HK-2 (cell line): ENCODE measurements around the gene PDGFB.
"Not testable (repeated sequence)": the region's sequence is repeated elsewhere in the genome, so short reads cannot be mapped to it uniquely, and the experiment has no call there.

Source experiments
- DNase-seq: peaks from one replicate; pipeline ENCODE4 v3.0.0-alpha.2; 2018; ENCODE audit not compliant: unreplicated experiment

The PDGFB gene

DNA sequence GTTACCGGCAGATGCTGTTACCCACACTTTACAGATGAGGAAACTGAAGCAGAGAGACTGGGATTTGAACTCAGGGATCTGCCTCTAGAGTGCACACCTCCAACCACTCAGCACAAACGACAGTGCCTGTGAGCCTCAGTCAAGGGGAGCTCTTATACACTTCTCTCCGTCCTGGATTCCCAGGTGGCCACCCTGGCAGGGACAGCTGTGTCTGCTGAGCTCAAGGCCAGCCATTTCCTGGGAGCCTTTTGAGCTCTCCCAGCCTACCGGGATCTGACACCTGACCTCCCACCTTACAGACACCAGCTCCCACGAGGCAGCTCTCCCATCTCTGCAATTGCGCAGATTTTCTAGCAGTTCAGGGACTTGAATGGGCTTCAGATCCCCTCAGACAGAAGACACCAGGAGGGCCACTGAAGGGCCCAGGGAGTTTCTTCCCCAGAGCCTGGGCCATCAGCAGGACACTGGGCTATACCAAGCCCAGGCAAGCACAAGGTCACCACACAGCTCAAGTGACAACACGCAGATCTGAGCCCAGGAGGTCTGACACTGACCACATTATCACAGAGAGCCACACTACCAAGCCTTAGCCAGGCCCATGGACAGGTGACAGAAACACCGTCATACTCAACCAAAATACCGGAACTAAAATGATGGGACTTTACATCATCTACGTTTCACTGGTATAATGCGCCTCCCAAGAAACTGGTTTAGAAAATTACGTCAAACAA is 17.1 kb downstream of the PDGFB start:
- DNase-seq, result no peak

DNA sequence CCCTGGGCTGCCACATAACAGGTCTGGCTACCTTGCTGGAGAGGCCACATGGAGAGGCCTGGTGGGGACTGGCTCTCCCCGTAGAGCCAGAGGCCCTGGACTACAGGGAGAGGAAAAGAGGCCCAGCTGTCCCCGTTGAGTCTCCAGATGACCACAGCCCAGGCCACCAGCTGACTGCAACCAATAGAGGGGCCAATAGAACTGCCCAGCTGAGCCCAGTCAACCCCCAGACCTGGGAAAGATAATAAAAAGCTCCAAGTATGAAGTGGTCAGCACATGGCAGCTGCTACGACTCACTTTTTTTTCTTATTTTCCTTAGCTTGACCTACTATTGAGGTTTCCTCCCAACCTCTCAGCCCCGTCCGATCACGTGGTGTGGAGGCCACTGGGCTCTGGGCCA is 18.4 kb downstream of the PDGFB start:
- no peak for DNase-seq

DNA sequence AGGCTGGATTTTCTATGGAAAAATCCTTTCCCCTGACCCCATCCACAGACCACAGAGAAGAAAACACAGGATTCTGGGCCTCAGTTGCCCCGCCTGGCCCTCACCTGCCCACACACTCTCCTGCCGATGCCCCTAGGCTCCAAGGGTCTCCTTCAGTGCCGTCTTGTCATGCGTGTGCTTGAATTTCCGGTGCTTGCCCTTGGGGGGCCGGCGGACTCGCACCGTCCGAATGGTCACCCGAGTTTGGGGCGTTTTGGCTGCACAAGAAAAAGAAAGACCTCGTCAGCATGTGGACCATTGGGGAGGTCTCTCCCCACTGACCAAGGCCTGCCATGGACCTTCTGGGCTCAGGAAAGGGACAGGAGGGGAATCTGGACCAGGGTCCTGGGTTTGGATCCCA is 19.2 kb downstream of the PDGFB start:
- no peak for DNase-seq

DNA sequence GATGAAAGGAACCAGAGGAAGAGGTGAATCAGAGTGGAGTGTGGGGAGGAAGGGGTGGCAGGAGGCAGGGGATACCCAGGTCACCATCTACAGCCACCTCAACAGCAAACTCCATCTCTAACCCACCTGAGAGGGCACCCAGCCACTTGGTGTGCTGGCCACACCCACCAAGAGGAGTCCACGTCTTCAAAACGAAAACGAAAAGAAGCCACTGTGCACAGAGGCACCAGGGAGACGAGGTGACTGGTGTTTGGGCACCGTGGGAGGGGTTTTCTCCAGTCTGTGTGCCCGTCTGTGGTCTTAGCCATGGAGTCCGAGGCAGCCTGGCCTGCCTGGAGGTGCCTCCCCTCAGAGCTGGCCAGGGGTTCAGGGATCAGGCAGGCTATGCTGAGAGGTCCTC is 20.2 kb downstream of the PDGFB start:
- no peak for DNase-seq

DNA sequence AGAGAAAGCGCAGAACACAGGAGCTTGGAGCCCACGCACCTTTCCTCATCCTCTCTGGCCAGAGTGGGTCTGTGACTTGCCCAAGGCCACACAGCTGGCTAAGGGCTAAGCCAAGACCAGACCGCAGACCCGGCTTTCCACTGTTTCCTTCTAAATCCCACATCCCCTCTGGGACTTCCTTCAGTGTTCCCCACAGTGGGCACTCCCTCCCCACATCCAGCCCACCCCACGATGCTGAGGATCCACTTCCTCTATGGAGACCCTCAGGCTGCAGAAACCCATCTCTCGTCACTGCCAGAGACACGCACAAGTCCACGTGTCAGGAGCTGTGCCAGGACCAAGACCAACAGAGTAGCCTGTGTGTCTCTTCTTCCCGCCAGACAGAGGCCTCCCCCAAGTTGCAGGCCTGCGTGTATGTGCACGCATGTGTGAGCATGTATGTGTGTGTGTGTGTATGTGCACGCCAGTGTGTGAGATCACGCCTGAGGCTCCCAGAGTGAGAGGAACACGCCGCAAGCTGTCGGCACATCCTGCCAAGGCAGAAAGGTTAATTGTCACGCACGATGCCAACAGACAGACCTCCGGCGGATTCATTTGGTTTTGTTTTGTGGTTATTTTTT is 21.6 kb downstream of the PDGFB start:
- DNase-seq, result no peak

DNA sequence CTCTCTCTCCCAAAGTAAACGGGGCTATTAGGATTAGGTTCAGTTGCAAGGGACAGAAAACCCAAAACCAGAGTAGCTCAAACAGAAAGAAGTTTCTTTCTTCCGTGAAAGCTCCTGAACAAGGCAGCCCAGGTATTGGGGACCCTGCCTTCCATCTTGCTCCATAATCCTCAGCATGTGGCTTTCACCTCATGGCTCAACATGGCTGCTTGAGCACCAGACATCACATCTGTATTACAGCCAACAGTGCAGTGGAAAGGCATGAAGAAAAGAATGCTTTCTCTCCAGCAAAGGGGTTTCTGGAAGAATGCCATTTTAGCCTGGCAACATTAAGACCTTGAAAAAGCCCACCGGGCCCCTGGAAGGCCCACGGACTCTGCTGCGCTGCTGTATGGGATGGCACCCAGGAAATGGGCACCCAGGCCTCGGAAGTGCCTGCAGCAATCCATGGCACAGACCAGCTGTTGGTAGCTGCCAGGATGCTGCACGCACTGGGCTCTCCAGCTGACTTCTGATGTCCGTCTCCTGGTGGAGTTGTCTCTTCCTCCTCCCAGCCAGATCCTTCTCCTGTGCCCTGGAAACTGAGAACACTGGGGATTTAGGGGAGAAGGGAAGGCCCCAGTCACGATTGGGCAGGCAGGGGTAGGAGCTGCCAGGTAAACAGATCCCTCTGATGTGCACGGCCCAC is 22.6 kb downstream of the PDGFB start:
- DNase-seq, result no peak

DNA sequence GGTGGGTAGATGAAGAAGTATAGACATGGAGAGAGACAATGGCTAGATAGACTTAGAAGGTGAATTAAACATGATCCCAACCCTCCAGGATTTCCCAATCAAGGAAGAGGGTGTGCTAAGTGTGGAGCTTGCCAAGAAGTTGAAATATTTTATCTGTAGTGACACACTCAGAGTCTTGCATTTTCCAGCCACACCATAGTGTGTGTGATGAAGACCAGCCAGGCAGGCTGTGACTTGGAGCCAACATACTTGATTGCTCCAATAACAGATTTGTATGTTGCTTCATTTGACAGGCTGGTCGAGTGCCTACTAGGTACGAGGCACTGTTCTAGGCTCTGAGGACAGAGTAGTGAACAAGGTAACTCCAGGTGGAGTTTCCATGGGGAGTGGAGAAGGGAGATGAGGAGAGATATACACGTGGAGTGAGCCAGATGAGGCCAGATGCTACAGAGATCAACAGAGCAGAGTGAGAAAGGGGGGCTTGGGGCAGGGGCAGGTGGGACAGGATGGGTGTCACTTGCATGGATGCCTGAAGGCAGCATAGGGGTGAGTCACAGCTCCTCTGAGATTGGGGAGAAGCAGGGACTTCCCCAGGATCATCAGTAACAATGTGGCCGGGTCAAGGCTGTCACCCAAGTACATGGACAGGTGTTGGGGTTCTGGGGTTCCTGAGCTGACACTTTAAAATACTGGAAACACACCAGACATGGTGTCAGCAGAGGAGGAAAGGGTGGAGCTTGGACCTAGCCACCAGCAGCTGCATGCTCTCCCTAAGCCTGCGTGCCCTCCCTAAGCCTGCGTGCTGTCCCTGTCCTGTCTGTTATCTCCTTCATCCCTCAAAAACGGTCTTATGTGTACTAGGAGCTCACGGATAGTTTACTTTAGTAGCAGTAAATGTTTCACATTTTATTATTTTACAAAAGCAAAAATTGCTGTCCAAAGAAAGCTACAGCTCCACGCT is 23.6 kb downstream of the PDGFB start:
- no peak for DNase-seq

DNA sequence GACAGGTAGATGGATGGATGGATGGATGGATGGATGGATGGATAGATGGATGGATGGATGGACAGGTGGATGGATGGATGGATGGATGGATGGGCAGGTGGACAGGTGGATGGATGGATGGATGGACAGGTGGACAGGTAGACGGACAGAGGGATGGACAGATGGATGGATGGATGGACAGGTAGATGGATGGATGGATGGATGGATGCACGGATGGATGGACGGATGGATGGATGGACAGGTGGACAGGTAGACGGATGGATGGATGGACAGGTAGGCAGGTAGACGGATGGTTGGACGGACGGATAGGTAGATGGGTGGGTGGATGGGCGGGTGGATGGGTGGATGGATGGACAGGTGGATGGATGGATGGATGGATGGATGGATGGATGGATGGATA is 24.3 kb downstream of the PDGFB start:
- DNase-seq, result no peak

DNA sequence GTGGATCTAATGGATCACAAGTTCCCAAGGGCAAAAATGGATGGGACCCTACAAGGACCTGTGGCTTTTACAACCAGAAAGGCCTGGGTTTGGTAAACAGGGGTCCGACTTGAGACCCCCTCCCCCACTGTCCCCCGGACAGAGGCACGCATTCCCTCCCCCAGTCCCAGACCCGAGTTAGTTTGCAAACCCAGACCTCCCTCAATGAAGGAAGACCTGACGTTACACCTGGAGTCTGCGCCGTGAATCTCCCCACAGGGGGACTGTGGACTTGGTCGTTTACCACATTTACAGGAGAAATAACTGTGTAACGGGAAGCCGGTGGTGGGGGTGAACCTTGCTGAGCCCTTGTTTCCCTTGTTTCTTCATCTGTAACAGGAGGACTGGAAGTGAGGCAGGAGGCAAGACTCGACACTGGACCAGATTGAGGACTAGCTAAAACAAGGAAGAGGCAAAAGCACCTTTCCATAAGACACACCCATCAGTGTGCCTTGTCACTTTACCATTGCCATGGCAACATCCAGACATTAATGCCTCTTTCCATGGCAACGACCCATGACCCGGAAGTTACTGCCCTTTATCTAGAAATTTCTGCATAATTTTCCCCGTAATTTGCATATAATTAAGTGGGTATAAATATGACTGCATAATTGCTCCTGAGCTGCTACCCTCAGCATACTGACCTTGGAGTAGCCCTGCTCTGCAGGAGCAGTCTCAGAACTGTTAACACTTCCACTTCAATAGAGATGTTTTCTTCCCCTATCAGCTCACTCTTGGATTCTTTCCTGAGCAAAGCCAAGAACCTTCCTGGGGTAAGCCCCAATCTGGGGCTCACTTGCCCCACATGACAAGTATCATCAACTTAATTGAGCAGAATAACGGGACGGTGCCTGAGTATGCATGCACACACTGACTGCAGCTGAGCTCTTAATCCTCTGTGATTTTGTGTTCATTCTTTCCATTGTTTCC is 25.4 kb downstream of the PDGFB start:
- no peak for DNase-seq

DNA sequence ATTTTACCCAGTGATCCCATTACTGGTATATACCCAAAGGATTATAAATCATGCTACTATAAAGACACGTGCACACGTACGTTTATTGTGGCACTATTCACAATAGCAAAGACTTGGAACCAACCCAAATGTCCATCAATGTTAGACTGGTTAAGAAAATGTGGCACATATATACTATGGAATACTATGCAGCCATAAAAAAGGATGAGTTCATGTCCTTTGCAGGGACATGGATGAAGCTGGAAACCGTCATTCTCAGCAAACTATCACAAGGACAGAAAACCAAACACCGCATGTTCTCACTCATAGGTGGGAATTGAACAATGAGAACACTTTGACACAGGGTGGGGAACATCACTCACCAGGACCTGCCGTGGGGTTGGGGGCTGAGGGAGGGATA is 26.4 kb downstream of the PDGFB start:
- not testable (repeated sequence) for DNase-seq

DNA sequence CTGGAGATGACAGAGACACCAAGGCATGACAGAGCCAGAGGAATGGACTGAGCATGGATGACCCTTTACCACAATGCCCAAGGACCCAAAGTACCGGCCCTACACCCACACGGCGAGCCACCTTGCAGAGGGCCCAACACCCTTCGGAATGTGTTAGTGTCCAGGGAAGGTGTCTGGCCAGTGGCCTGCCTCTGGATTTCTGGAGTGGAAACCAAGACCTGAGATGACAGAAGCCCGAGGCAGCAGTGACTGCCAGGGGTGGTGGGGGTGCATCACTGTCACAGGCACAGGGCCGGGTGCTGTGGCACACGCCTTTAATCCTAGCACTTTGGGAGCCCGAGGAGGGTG is 28.7 kb downstream of the PDGFB start:
- DNase-seq, result no peak

DNA sequence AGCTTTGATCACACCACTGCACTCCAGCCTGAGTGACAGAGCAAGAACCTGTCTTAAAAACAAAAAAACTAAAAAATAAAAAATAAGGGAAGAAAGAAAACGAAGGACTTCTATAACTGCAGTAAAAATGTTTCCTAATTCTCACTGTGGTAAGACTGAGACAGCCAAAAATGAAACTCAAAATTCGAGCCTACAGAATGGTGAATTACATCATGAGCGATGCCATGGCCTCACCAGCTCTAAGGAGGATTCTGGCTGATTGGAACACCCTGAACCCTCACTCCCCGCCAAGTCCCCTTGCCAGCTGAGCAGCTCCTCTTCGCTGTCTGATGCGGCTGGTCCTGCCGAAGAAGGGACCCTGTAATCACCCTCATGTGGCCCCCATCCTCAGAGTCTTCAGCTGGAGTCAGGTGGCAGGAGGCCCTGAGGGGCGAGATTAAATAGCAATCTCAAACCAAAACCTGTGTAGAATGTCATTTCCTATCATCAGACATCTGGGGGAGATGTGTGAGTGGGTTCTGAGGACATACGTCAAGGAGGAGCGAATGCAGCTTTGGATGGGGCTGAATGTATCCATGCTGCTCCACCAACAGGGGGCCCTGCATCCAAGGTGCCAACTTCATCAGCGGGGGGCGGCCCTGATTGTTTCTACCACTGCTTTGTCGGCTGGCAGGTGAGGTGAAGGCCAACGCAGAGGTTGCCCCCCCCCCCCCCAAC is 29.2 kb downstream of the PDGFB start:
- no peak for DNase-seq

DNA sequence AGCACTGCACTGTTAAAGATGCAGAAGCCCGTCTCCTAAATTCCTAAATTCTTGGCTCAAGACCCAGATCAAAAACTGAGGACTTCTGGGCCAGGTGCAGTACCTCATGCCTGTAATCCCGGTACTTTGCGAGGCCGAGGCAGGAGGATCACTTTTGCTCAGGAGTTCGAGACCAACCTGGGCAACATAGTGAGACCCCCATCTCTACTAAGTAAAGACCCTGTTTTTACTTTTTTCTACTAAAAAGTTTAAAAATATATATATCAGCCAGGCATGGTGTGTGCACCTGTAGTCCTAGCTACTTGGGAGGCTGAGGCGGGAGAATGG is 29.7 kb downstream of the PDGFB start:
- no peak for DNase-seq

DNA sequence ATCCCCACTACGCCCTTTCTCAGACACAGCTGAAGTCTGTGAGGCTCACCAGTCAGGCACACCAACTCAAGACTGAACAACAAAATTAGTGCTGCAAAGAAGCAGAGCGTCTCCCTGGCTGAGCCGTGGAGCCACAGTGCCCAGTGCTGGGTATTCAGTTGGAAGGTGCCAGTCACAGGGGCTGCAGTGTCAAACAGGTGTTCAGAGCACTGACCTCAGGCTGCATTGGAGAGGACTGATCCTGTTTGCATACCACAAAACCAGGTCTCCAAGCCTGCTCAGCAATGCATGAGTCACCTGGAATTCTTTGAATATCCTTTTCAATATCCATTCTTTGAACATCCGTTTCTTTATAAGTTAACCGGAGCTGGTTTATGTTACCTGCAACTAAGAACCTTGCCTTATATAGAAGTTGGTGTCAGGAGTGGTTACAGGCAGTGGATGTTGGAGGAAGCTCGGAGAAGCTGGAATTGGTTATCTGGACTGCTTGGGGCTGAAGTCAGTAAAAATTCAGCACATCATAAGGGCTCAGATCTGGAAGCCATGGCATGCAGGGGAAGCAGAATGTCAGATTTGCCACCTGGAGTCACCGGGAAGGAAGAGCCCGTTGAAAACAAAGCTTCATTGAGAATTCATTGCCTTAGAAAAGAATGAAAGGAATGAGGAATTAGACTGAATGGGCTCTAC is 30.3 kb downstream of the PDGFB start:
- peak; percentile 59 for DNase-seq

DNA sequence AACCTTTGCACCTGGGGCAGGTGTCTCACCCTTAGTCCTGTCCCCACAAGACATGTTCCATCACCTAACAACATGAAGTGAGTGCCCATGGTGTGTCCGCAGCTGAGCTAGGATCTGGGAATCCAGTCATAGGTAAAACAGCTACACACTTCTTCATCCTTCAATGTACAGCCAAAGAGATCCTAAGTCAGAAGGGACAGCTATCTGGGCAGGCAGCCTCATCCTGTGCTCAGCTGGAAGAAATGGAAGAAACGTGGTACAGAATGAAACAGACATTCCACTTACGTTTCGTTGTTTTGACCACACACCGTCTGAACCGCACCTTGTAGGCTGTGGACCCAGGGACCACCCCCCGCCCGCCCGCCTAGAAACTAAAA is 30.8 kb downstream of the PDGFB start:
- DNase-seq, result no peak

DNA sequence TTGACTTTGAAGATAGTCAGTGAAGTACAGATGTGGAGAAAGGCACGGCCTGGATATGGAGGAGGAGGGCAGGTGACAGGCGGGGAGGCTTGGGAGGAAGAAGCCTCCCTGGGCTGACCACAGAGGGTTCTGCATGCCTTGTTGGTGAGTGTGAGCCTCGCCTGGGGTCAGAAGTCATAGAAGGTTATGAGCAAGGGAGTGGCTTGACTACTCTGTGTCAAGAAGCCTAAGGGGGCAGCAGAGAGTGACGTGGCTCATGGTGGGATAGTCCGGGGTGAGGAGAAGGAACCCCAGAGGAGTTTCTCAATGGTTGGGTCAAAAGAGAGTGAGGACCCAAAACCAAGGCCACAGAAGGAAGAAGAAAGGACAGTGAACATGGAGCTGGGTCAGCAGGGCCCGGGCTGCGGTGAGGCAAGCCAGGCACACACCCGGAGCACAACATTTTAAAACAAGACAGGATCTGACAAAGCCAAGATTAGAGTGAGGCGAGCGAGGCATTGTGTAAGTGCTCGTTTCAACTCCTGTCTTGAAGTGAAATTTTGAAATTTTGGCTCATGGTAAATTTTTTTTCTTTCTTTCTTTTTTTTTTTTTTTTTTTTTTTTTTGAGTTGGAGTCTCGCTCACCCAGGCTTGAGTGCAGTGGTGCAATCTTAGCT is 31.9 kb downstream of the PDGFB start:
- DNase-seq, result peak; percentile 83

DNA sequence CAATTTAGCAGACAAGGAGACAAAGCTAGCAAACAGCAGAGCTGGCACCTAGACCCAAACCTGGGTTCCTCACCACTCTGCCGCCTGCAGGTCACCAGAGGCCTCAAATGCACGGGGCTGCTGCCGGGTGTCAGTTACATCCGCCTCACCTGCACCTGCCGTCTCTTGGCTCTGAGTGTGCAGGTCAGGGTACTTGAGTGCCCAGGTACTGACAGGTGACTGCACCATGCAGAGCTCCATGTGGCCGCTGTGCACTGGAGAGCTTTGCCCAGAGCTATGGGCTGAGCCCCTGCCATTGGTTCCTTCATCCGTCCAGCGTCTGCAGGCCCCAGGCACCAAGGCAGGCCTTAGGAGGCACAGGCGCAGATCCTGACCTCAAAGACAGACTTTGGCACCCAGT is 35.0 kb downstream of the PDGFB start:
- DNase-seq, result no peak

DNA sequence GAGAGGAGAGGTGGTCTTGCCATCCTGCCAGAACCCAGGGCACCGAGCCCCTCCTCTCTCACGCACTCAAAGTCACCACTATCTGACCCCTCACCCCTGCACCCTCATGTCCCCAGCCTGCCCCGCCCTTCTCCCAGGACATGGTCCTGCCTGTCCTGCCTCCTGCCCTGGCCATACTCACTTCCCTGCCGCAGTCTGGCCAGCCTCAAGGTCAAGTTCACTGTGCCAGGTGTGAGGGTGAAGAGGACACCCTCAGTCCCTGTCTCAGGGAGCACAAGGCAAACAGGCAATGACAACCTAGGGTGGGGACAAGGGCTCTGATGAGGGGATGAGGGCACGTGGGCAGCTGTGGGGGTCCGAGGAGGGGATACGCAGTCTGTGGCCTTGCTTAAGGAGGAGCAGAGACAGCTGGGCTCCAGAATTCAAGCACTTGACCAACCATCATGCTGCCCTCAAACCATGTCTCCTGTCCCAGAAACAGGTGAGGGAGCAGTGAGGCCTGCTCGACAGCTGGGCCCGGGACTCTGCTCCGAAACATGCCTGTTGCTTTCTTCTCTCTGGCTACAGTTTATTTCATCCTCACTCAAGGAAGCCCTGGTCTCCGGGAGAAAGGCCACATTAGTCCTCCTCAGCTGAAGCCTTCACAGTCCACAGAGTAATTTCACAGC is 36.6 kb downstream of the PDGFB start:
- DNase-seq, result no peak
